PC-9 (cell line): ENCODE data around the gene SOX2. TPM values are rescaled to one million over a fixed set of nuclear protein-coding genes. Genes with fewer than 3 reads are reported as not detected.

ENCODE experiments used
- BruUV-seq: library from RNA; stranded (reverse); fragments of 400-500 nt; replicated peaks from 2 replicates; lab custom pipeline; 2021; lab: Mats Ljungman, UMichigan
- CTCF ChIA-PET: fragments of 300-600 bp; sonication (Branson Sonifier 250); formaldehyde crosslinking; loops from one replicate; lab custom pipeline; 2022; ENCODE audit warnings: antibody characterized with exemption; lab: Charles Lee
- POLR2A ChIA-PET: fragments of 300-600 bp; sonication (Branson Sonifier 250); formaldehyde crosslinking; loops from one replicate; lab custom pipeline; 2022; ENCODE audit warnings: antibody characterized with exemption; ENCODE audit not compliant: unreplicated experiment; lab: Charles Lee
- DNase-seq, 2 experiments: peaks; one replicate each; pipeline versions ENCODE4 v3.0.0 to v3.0.0-alpha.2; 2015 to 2022; ENCODE audit warnings: mixed read lengths in 1 of 2
- H2AFZ ChIP-seq: fragments of 200-600 bp; sonication (generic); 2 replicates; pipeline ENCODE4 v1.8.1; 2017; ENCODE audit warnings: antibody characterized with exemption
- H3F3A ChIP-seq: fragments of 200-600 bp; sonication (generic); 2 replicates; pipeline ENCODE4 v1.8.1; 2017; ENCODE audit warnings: antibody characterized with exemption, mild to moderate bottlenecking, low read depth; ENCODE audit not compliant: insufficient read depth
- H3K27ac ChIP-seq: fragments of 200-600 bp; sonication (generic); 2 replicates; pipeline ENCODE4 v1.6.1; 2016; ENCODE audit warnings: mixed run types
- H3K27me3 ChIP-seq: fragments of 200-600 bp; sonication (generic); 2 replicates; pipeline ENCODE4 v1.6.1; 2016; ENCODE audit warnings: low read depth, mixed run types; ENCODE audit not compliant: insufficient read depth
- H3K36me3 ChIP-seq: fragments of 200-600 bp; sonication (generic); 2 replicates; pipeline ENCODE4 v1.6.1; 2016; ENCODE audit warnings: low read depth, mixed run types
- H3K4me1 ChIP-seq: fragments of 200-600 bp; sonication (generic); replicated peaks from 2 replicates; pipeline ENCODE4 v1.6.1; 2016; ENCODE audit warnings: mixed run types; ENCODE audit not compliant: insufficient read depth
- H3K4me2 ChIP-seq: fragments of 200-600 bp; sonication (generic); 2 replicates; pipeline ENCODE4 v1.6.1; 2017; ENCODE audit warnings: mixed run types
- H3K4me3 ChIP-seq: fragments of 200-600 bp; sonication (generic); 2 replicates; pipeline ENCODE4 v1.6.1; 2016; ENCODE audit warnings: mixed run types
- H3K79me2 ChIP-seq: fragments of 200-600 bp; sonication (generic); 2 replicates; pipeline ENCODE4 v1.6.1; 2017; ENCODE audit warnings: low read depth, mixed run types
- H3K9me2 ChIP-seq: fragments of 200-600 bp; sonication (generic); 2 replicates; pipeline ENCODE4 v1.8.1; 2017; ENCODE audit warnings: mild to moderate bottlenecking; ENCODE audit not compliant: insufficient read depth
- H3K9me3 ChIP-seq: fragments of 200-600 bp; sonication (generic); 2 replicates; pipeline ENCODE4 v1.8.1; 2016; ENCODE audit warnings: low read depth; ENCODE audit not compliant: insufficient read depth
- H4K20me1 ChIP-seq: fragments of 200-600 bp; sonication (generic); 2 replicates; pipeline ENCODE4 v1.8.1; 2017; ENCODE audit not compliant: insufficient read depth
- EZH2 ChIP-seq: fragments of 200-600 bp; sonication (generic); IDR thresholded peaks from 2 replicates; pipeline ENCODE4 v1.8.0; 2017; ENCODE audit warnings: antibody characterized with exemption, low read depth
- intact Hi-C: fragments of 100-400 bp; cut with micrococcal nuclease; formaldehyde crosslinking; loops from one replicate; pipeline ENCODE4 v1.10.0; 2022; ENCODE audit not compliant: unreplicated experiment
- total RNA-seq: library from RNA; stranded (reverse); gene quantifications from 2 replicates; pipeline ENCODE4 v1.2.3, GENCODE V29; 2021
- TF ChIP-seq, protein P1 (sequence below): fragments of 200-600 bp; sonication (generic); conservative IDR thresholded peaks from 2 replicates; pipeline ENCODE4 v1.6.1; 2017; ENCODE audit warnings: mixed run types, antibody characterized with exemption, mild to moderate bottlenecking, moderate library complexity

The SOX2 gene
- total RNA-seq, 1 experiment from 2014 or later = not detected

GRCh38 chr3:181694805-181695660, 16.7 kb upstream of the SOX2 start:
- peak overlapping the region; percentile 52; the same call in 1 of the 2 replicates for H3K4me3 ChIP-seq
- H4K20me1 ChIP-seq = no peaks in the 10 kb centered on the region
- H3K9me3 ChIP-seq = no peaks in the 10 kb centered on the region
- no peaks in the 10 kb centered on the region for H3K9me2 ChIP-seq
- H3K27me3 ChIP-seq = peaks cover 36% of the 10 kb centered on the region; the same call in 1 of the 2 replicates
- CTCF ChIA-PET = no interaction called here
- no peaks in the 10 kb centered on the region; the same call in 1 of the 2 replicates for H3F3A ChIP-seq
- BruUV-seq = no TSS peak
- H3K79me2 ChIP-seq = no peaks in the 10 kb centered on the region
- intact Hi-C loops = loop anchor here (5.0 kb wide), 2 partner anchors 128 to 593 kb away; no protein-coding TSS in a partner anchor
- H2AFZ ChIP-seq = peak overlapping the region; percentile 80
- H3K27ac ChIP-seq = no peak overlapping the region
- peak overlapping the region; percentile 74 for H3K4me2 ChIP-seq
- POLR2A ChIA-PET = no interaction called here
- DNase-seq = peak in 1 of 2 experiments; percentile 57
- H3K4me1 ChIP-seq = no peaks in the 10 kb centered on the region; the same call in 1 of the 2 replicates
- no peaks in the 10 kb centered on the region for H3K36me3 ChIP-seq
- TF ChIP-seq, protein P1, sequence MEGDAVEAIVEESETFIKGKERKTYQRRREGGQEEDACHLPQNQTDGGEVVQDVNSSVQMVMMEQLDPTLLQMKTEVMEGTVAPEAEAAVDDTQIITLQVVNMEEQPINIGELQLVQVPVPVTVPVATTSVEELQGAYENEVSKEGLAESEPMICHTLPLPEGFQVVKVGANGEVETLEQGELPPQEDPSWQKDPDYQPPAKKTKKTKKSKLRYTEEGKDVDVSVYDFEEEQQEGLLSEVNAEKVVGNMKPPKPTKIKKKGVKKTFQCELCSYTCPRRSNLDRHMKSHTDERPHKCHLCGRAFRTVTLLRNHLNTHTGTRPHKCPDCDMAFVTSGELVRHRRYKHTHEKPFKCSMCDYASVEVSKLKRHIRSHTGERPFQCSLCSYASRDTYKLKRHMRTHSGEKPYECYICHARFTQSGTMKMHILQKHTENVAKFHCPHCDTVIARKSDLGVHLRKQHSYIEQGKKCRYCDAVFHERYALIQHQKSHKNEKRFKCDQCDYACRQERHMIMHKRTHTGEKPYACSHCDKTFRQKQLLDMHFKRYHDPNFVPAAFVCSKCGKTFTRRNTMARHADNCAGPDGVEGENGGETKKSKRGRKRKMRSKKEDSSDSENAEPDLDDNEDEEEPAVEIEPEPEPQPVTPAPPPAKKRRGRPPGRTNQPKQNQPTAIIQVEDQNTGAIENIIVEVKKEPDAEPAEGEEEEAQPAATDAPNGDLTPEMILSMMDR = no peak; the same call in 1 of the 2 replicates
- no peak for TF ChIP-seq EZH2

- no TSS peak for BruUV-seq
- no peak for DNase-seq
Measured at GRCh38 chr3:181695661-181696491, 15.8 kb upstream of the SOX2 start.

More at GRCh38 chr3:181695661-181696491, 15.8 kb upstream of the SOX2 start:
- H3K36me3 ChIP-seq = no peaks in the 10 kb centered on the region
- H3K79me2 ChIP-seq = no peaks in the 10 kb centered on the region
- TF ChIP-seq EZH2 = no peak
- TF ChIP-seq, protein P1 = no peak
- H3K9me2 ChIP-seq = no peaks in the 10 kb centered on the region
- ChIA-PET CTCF (no interaction called here), POLR2A (no interaction called here)
- H3K27ac ChIP-seq = no peak overlapping the region
- no peaks in the 10 kb centered on the region for H4K20me1 ChIP-seq
- peaks cover 3% of the 10 kb centered on the region; the same call in 1 of the 2 replicates for H3K4me1 ChIP-seq
- intact Hi-C loops = loop anchor here (5.0 kb wide), 2 partner anchors 129 to 594 kb away; no protein-coding TSS in a partner anchor
- peaks cover 36% of the 10 kb centered on the region; the same call in 1 of the 2 replicates for H3K27me3 ChIP-seq
- peak overlapping the region; percentile 74 for H3K4me2 ChIP-seq
- H3F3A ChIP-seq = no peaks in the 10 kb centered on the region; the same call in 1 of the 2 replicates
- peak overlapping the region; percentile 80 for H2AFZ ChIP-seq
- H3K9me3 ChIP-seq = no peaks in the 10 kb centered on the region
- H3K4me3 ChIP-seq = peak overlapping the region; percentile 52; the same call in 1 of the 2 replicates
